Upper lobe of left lung (tissue), 6 donors: ENCODE data around the gene POTEH. TPM values are rescaled to one million over a fixed set of nuclear protein-coding genes. Genes with fewer than 3 reads are reported as not detected.
A peak's percentile ranks its signal among the peaks of the same experiment; 100 is the strongest.
"Not testable (repeated sequence)": the region's sequence is repeated elsewhere in the genome, so short reads cannot be mapped to it uniquely, and the experiment has no call there.

Source experiments
- ATAC-seq, 2 donors: fragments of 200-7000 bp; cut with Tn5 transposase; one replicate each; pipeline ENCODE4 v1.9.1; 2022; ENCODE audit warnings: mild to moderate bottlenecking in 2 of 2, moderate library complexity in 2 of 2; ENCODE audit not compliant: low FRiP score in 2 of 2
- DNase-seq, 2 donors: peaks; one replicate each; pipeline ENCODE4 v3.0.0-alpha.2; 2019 to 2020
- H3K27ac ChIP-seq, 4 donors: fragments of 200-600 bp; sonication (generic); one replicate each; pipeline ENCODE4 v1.5.1; 2016 to 2019
- H3K27me3 ChIP-seq, 4 donors: fragments of 200-600 bp; sonication (generic); one replicate each; pipeline ENCODE4 v1.5.1; 2017 to 2019
- H3K36me3 ChIP-seq, 4 donors: fragments of 200-600 bp; sonication (generic); one replicate each; pipeline ENCODE4 v1.5.1; 2016 to 2019
- H3K4me1 ChIP-seq, 4 donors: fragments of 200-600 bp; sonication (generic); one replicate each; pipeline ENCODE4 v1.5.1; 2018 to 2019
- H3K4me3 ChIP-seq, 4 donors: fragments of 200-600 bp; sonication (generic); one replicate each; pipeline ENCODE4 v1.5.1; 2017 to 2019; ENCODE audit warnings: mild to moderate bottlenecking in 2 of 4, moderate library complexity in 1 of 4
- H3K9me3 ChIP-seq, 4 donors: fragments of 200-600 bp; sonication (generic); one replicate each; pipeline ENCODE4 v1.5.1; 2018 to 2019
- WGBS, 2 donors: methylation state at CpG; one replicate each; pipeline ENCODE4 v1.1.5; 2017 to 2018; 5-methylcytosine and 5-hydroxymethylcytosine counted together
- total RNA-seq, 6 donors: library from RNA; depleted of rRNA in 4 of 6; stranded (reverse); fragments of >200 nt in 4 of 6; gene quantifications; one replicate each; pipeline versions ENCODE4 v1.1.0 to v1.2.1, GENCODE V29; 2016 to 2021
- donor health status: DM: no; HTN: no; CAD: no; lungs with moderate emphysema.
- donor health status: DM: no; HTN: yes; CAD: no; lungs with severe emphysema.

POTEH gene
- not detected for total RNA-seq

- DNase-seq, H3K4me1 ChIP-seq, H3K27ac ChIP-seq, H3K36me3 ChIP-seq, H3K9me3 ChIP-seq, H3K27me3 ChIP-seq, H3K4me3 ChIP-seq: not testable (repeated sequence)
- peak; percentile 7 to 9 for ATAC-seq
- 80% methylated on average over 4 of the region's 11 CpGs; no CpG with 5 or more reads in 1 of the 2 donors for WGBS, 2 donors
Measured at GRCh38 chr22:15689749-15690125, at the start of gene POTEH. Gene POTEH, plus strand, starts transcription at chr22:15690026. Its CDS starts 52 bp downstream, at chr22:15690078.

- H3K4me3 ChIP-seq, DNase-seq, H3K27ac ChIP-seq, H3K9me3 ChIP-seq, H3K27me3 ChIP-seq, H3K4me1 ChIP-seq, H3K36me3 ChIP-seq: not testable (repeated sequence)
- WGBS, 2 donors, result 100% methylated on average over 1 of the region's 19 CpGs; no CpG with 5 or more reads in 1 of the 2 donors
- ATAC-seq, result peak in 1 of 2 donors; percentile 17
Measured at GRCh38 chr22:15642288-15642861, 47.5 kb upstream of the POTEH start.

GRCh38 chr22:15651954-15652353, 37.9 kb upstream of the POTEH start:
- not testable (repeated sequence) for H3K27me3 ChIP-seq, H3K4me3 ChIP-seq, H3K4me1 ChIP-seq, H3K9me3 ChIP-seq, H3K27ac ChIP-seq, H3K36me3 ChIP-seq, ATAC-seq, DNase-seq
- 40 to 60% methylated on average over 3 to 4 of the region's 7 CpGs for WGBS, 2 donors

GRCh38 chr22:15652738-15653137, 37.1 kb upstream of the POTEH start:
- not testable (repeated sequence) for H3K36me3 ChIP-seq, H3K4me1 ChIP-seq, H3K27me3 ChIP-seq, H3K4me3 ChIP-seq, DNase-seq, H3K9me3 ChIP-seq, H3K27ac ChIP-seq
- ATAC-seq, result peak in 1 of 2 donors; percentile 61
- WGBS, 2 donors, result 47% methylated on average over 1 of the region's 6 CpGs; no CpG with 5 or more reads in 1 of the 2 donors

- not testable (repeated sequence) for H3K4me1 ChIP-seq, H3K4me3 ChIP-seq, H3K9me3 ChIP-seq, H3K27me3 ChIP-seq, ATAC-seq, H3K36me3 ChIP-seq, DNase-seq, H3K27ac ChIP-seq
- 82 to 86% methylated on average over 2 of the region's 2 CpGs for WGBS, 2 donors
Measured at GRCh38 chr22:15653241-15653640, 36.6 kb upstream of the POTEH start.

- not testable (repeated sequence) for H3K9me3 ChIP-seq, DNase-seq, H3K4me3 ChIP-seq, H3K27ac ChIP-seq, H3K4me1 ChIP-seq, ATAC-seq, H3K27me3 ChIP-seq, H3K36me3 ChIP-seq
- WGBS, 2 donors, result no CpG with 5 or more reads among the region's 2 CpGs
Measured at GRCh38 chr22:15661102-15661501, 28.7 kb upstream of the POTEH start.

- DNase-seq, H3K36me3 ChIP-seq, H3K27ac ChIP-seq, H3K9me3 ChIP-seq, H3K4me3 ChIP-seq, H3K4me1 ChIP-seq, H3K27me3 ChIP-seq: not testable (repeated sequence)
- WGBS, 2 donors, result 60% methylated on average over 1 of the region's 3 CpGs; no CpG with 5 or more reads in 1 of the 2 donors
- ATAC-seq, result peak; percentile 39 to 66
Measured at GRCh38 chr22:15664682-15665081, 25.1 kb upstream of the POTEH start.

GRCh38 chr22:15665478-15665877, 24.3 kb upstream of the POTEH start:
- not testable (repeated sequence) for H3K36me3 ChIP-seq, H3K27me3 ChIP-seq, H3K4me3 ChIP-seq, H3K4me1 ChIP-seq, H3K9me3 ChIP-seq, H3K27ac ChIP-seq, DNase-seq
- 54 to 65% methylated on average over 5 of the region's 5 CpGs for WGBS, 2 donors
- peak in 1 of 2 donors; percentile 63 for ATAC-seq

- not testable (repeated sequence) for ATAC-seq, H3K9me3 ChIP-seq, H3K4me3 ChIP-seq, DNase-seq, H3K27ac ChIP-seq, H3K4me1 ChIP-seq, H3K36me3 ChIP-seq, H3K27me3 ChIP-seq
- WGBS, 2 donors, result 67% methylated on average over 3 of the region's 12 CpGs; no CpG with 5 or more reads in 1 of the 2 donors
Measured at GRCh38 chr22:15669430-15669829, 20.4 kb upstream of the POTEH start.

GRCh38 chr22:15679702-15680101, 10.1 kb upstream of the POTEH start:
- H3K4me1 ChIP-seq, H3K27me3 ChIP-seq, H3K9me3 ChIP-seq, H3K36me3 ChIP-seq, H3K4me3 ChIP-seq, H3K27ac ChIP-seq, DNase-seq: not testable (repeated sequence)
- WGBS, 2 donors, result 91 to 94% methylated on average over 6 of the region's 8 CpGs
- peak in 1 of 2 donors; percentile 30 for ATAC-seq

- not testable (repeated sequence) for H3K4me3 ChIP-seq, ATAC-seq, H3K27ac ChIP-seq, H3K36me3 ChIP-seq, H3K9me3 ChIP-seq, H3K4me1 ChIP-seq, H3K27me3 ChIP-seq, DNase-seq
- 92% methylated on average over 2 of the region's 3 CpGs; no CpG with 5 or more reads in 1 of the 2 donors for WGBS, 2 donors
Measured at GRCh38 chr22:15684115-15684514, 5.7 kb upstream of the POTEH start.

- H3K27me3 ChIP-seq, DNase-seq, H3K27ac ChIP-seq, H3K4me1 ChIP-seq, H3K9me3 ChIP-seq, ATAC-seq, H3K36me3 ChIP-seq, H3K4me3 ChIP-seq: not testable (repeated sequence)
- no CpG with 5 or more reads among the region's 6 CpGs for WGBS, 2 donors
Measured at GRCh38 chr22:15684695-15685094, 5.1 kb upstream of the POTEH start.

GRCh38 chr22:15685641-15686040, 4.2 kb upstream of the POTEH start:
- not testable (repeated sequence) for H3K4me3 ChIP-seq, H3K27ac ChIP-seq, H3K36me3 ChIP-seq, H3K9me3 ChIP-seq, H3K27me3 ChIP-seq, H3K4me1 ChIP-seq
- ATAC-seq (peak; percentile 25 to 54), DNase-seq (peak in 1 of 2 donors; percentile 12)
- WGBS, 2 donors, result 75% methylated on average over 1 of the region's 4 CpGs; no CpG with 5 or more reads in 1 of the 2 donors

- peak; percentile 16 to 65 for ATAC-seq
- not testable (repeated sequence) for H3K9me3 ChIP-seq, H3K36me3 ChIP-seq, H3K4me3 ChIP-seq, H3K27me3 ChIP-seq, H3K4me1 ChIP-seq, DNase-seq, H3K27ac ChIP-seq
- WGBS, 2 donors, result 100% methylated on average over 3 of the region's 3 CpGs; no CpG with 5 or more reads in 1 of the 2 donors
Measured at GRCh38 chr22:15687086-15687485, 2.7 kb upstream of the POTEH start.
